ENCODE results near the gene ESYT2.

Gene ESYT2

DNA sequence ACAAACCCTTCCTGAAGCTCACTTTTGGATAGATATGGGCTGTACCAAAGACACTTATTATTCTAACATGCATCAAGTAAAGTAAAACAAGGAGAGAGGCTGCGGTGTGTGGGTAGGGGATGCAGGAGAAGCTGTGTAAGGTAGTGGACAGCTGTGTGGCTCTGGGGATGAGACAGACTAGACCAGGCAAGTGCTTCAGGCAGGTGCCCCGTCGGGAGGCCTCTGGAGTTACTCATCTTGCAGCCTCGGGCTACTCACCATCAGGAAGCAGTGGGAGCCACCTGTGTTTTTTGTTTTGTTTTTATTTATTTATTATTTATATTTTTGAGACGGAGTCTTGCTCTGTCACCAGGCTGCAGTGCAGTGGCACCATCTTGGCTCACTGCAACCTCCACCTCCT lies 75.4 kb downstream of the ESYT2 start:
- CTCF ChIA-PET, result interaction anchor here (0.7 to 2.8 kb wide), 2 partner anchors 16 to 223 kb away, joined by 3 to 8 read pairs; no protein-coding TSS in a partner anchor
- H3K27ac Mint-ChIP-seq, result no peak overlapping the region
- no peaks in the 10 kb centered on the region for H3K27me3 Mint-ChIP-seq
- H3K9me3 Mint-ChIP-seq, result no peaks in the 10 kb centered on the region
- no peak overlapping the region for H3K4me3 Mint-ChIP-seq
- H3K36me3 Mint-ChIP-seq, result peaks cover 53% of the 10 kb centered on the region
- no peak for DNase-seq
- H3K4me1 Mint-ChIP-seq, result no peaks in the 10 kb centered on the region

DNA sequence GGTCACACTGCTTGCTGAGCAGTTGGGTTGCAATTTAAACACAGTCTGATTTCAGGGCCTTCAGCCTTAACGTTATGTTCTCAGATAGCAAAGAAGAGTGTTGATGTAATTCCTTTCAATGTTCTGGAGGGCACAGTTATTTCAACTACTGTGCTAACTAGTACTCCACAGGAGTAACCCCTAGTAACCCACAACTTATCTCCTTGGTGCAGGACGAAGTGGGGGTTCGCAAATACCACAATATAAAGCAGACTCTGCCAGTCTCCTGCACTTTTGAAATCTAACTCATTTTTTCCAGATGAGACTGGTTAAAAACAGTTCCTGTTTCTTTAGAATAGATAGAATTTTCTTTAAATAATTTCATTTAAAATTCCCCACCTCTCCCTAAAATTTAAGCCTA lies 77.6 kb downstream of the ESYT2 start:
- H3K9me3 Mint-ChIP-seq, result no peaks in the 10 kb centered on the region
- H3K27me3 Mint-ChIP-seq, result no peaks in the 10 kb centered on the region
- H3K36me3 Mint-ChIP-seq, result peaks cover 50% of the 10 kb centered on the region
- H3K4me3 Mint-ChIP-seq, result no peak overlapping the region
- no peak overlapping the region for H3K27ac Mint-ChIP-seq
- DNase-seq, result no peak
- CTCF ChIA-PET, result no interaction called here
- no peaks in the 10 kb centered on the region for H3K4me1 Mint-ChIP-seq

DNA sequence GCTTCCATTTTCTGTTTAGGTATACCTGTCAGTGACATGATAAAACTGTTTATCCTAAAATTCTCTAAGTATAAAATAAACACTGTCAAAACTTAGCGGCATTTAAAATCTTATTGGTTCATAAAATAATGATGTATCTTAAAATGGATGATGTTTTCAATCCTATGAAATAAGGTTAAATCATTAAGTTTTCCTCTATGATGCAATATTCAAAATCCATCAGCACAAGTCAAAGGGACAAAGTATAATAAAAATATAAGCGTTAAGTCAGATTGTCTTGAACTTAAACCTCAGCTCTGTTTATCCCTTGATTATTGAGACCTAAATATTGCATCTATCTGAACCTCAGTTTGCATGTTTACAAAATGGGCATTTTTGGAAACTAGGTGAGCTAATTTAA lies 78.1 kb downstream of the ESYT2 start:
- DNase-seq, result no peak
- H3K4me1 Mint-ChIP-seq, result no peaks in the 10 kb centered on the region
- no peak overlapping the region for H3K27ac Mint-ChIP-seq
- H3K27me3 Mint-ChIP-seq, result no peaks in the 10 kb centered on the region
- no peak overlapping the region for H3K4me3 Mint-ChIP-seq
- H3K9me3 Mint-ChIP-seq, result no peaks in the 10 kb centered on the region
- CTCF ChIA-PET, result no interaction called here
- peaks cover 53% of the 10 kb centered on the region for H3K36me3 Mint-ChIP-seq

DNA sequence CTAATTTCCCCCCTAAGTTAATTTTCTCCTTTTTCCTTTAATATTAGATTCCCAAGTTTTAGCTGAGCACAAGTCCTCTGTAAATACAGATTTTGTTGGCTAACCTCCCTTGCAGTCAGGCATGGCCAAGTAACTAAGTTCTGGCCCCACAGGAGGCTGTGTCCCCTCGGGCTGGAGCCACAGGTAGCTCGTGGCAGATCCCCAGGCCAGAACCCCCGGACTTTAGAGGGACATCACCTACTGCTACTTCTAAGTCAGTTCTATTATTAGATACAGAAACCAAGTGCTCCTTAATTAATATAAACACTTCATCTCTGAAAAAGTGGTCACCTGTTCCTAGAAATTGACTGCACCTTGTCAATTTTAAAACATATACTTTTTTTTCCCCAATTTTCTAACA lies 78.6 kb downstream of the ESYT2 start:
- CTCF ChIA-PET, result no interaction called here
- Mint-ChIP-seq H3K9me3 (no peaks in the 10 kb centered on the region), H3K27me3 (no peaks in the 10 kb centered on the region), H3K36me3 (peaks cover 55% of the 10 kb centered on the region), H3K4me1 (no peaks in the 10 kb centered on the region), H3K4me3 (no peak overlapping the region), H3K27ac (no peak overlapping the region)
- no peak for DNase-seq

DNA sequence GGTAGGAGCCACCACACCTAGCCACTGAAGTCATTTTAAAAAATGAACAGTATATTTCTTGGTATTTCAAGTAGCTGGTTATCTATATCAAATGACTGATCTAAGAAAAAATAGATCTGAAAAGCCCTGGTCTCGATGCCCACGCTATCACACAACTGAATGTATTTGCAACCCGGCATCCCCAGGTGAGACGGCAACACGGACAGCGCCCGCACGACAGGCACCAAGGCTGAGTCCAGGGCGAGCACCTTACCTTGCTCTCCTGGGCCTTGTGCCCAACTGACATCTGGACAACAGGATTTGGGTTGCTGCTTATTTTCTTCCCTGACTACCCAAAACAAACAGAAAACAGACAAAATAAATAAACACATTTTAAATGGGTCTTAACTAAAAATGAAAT lies 79.9 kb downstream of the ESYT2 start:
- H3K27ac Mint-ChIP-seq, result no peak overlapping the region
- CTCF ChIA-PET, result no interaction called here
- no peaks in the 10 kb centered on the region for H3K27me3 Mint-ChIP-seq
- no peak overlapping the region for H3K4me3 Mint-ChIP-seq
- H3K36me3 Mint-ChIP-seq, result peaks cover 51% of the 10 kb centered on the region
- H3K4me1 Mint-ChIP-seq, result no peaks in the 10 kb centered on the region
- H3K9me3 Mint-ChIP-seq, result no peaks in the 10 kb centered on the region
- DNase-seq, result no peak

DNA sequence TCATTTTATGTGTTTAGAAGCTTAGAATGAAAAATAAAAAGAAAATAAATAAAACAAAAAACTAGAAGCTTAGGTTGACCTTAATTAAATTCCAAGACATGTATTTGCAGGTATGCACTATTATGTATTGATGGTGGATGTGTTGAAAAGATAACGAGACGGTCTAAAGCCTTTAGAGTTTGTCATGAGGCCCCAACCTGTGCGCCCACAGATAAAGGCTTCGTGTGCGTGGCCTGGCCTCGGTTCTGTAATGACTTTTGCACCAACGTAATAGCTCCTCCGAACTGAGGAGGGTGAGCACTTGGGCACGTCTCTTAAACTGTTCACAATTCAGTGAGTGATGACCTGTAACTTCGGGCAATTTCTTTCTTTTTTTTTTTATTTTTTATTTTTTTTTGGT lies 81.0 kb downstream of the ESYT2 start:
- CTCF ChIA-PET, result interaction anchor here (1.1 kb wide), 1 partner anchor 112 kb away, joined by 4 read pairs; no protein-coding TSS in a partner anchor
- DNase-seq, result no peak
- H3K4me1 Mint-ChIP-seq, result no peaks in the 10 kb centered on the region
- H3K36me3 Mint-ChIP-seq, result peaks cover 53% of the 10 kb centered on the region
- H3K4me3 Mint-ChIP-seq, result no peak overlapping the region
- H3K27me3 Mint-ChIP-seq, result no peaks in the 10 kb centered on the region
- no peaks in the 10 kb centered on the region for H3K9me3 Mint-ChIP-seq
- no peak overlapping the region for H3K27ac Mint-ChIP-seq

DNA sequence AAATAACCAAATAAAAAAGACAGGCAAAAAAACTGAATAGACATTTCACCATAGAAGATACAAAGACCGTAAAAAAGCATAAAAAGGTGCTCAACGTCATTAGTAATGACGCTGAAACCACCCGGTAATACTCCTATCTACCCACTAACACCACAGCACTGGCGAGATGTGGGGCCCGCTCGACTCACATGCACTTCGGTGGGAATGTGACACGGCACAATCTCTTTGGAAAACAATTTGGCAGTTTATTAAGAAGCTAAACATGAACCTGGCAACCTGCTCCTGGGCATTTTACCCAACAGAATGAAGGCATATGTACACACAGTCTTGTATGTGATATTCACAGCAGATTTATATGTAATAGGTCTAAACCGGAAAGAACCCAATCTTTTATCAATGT lies 81.9 kb downstream of the ESYT2 start:
- CTCF ChIA-PET, result no interaction called here
- no peaks in the 10 kb centered on the region for H3K4me1 Mint-ChIP-seq
- no peak overlapping the region for H3K4me3 Mint-ChIP-seq
- H3K27me3 Mint-ChIP-seq, result no peaks in the 10 kb centered on the region
- H3K36me3 Mint-ChIP-seq, result peaks cover 56% of the 10 kb centered on the region
- H3K9me3 Mint-ChIP-seq, result no peaks in the 10 kb centered on the region
- no peak overlapping the region for H3K27ac Mint-ChIP-seq
- no peak for DNase-seq

DNA sequence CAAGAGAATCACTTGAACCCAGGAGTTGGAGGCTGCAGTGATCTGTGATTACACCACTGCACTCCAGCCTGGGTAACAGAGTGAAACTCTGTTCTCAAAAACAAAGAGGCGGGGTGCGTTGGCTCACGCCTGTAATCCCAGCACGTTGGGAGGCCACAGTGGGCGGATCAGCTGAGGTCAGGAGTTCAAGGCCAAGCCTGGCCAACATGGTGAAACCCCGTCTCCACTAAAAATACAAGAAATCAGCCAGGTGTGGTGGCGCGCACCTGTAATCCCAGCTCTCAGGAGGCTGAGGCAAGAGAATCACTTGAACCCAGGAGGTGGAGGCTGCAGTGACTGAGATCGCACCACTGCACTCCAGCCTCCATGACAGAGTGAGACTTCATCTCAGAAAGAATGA lies 82.4 kb downstream of the ESYT2 start:
- no peaks in the 10 kb centered on the region for H3K4me1 Mint-ChIP-seq
- no peak overlapping the region for H3K27ac Mint-ChIP-seq
- H3K4me3 Mint-ChIP-seq, result no peak overlapping the region
- no peak for DNase-seq
- H3K9me3 Mint-ChIP-seq, result no peaks in the 10 kb centered on the region
- H3K27me3 Mint-ChIP-seq, result no peaks in the 10 kb centered on the region
- CTCF ChIA-PET, result no interaction called here
- H3K36me3 Mint-ChIP-seq, result peaks cover 58% of the 10 kb centered on the region

DNA sequence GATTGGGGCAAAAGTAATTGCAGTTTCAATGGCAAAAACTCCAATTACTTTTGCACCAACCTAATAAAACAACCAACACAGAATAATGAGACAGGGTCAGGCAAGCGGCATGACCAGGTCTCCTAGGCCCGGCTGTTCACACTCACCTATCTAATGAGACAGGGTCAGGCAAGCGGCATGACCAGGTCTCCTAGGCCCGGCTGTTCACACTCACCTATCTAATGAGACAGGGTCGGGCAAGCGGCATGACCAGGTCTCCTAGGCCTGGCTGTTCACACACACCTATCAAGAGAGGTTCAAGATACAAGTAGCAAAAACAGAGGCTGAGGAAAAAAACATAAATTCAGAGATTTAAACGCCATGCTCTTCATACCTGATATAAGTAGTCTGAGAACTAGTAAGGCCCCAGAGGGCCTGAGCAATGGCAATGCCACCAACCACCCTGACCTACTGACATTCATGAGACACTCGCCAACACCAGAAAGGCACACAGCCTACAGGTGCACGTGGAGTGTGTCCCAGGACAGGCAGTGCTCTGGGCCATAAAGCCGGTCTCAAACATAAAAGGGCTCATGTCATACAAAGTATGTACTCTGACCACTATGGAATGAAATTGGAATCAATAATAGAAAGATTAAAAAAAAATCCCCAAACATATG lies 84.1 kb downstream of the ESYT2 start:
- Mint-ChIP-seq H3K9me3 (no peaks in the 10 kb centered on the region), H3K4me1 (no peaks in the 10 kb centered on the region), H3K4me3 (no peak overlapping the region), H3K27ac (no peak overlapping the region), H3K27me3 (no peaks in the 10 kb centered on the region), H3K36me3 (peaks cover 73% of the 10 kb centered on the region)
- CTCF ChIA-PET, result no interaction called here
- DNase-seq, result no peak

DNA sequence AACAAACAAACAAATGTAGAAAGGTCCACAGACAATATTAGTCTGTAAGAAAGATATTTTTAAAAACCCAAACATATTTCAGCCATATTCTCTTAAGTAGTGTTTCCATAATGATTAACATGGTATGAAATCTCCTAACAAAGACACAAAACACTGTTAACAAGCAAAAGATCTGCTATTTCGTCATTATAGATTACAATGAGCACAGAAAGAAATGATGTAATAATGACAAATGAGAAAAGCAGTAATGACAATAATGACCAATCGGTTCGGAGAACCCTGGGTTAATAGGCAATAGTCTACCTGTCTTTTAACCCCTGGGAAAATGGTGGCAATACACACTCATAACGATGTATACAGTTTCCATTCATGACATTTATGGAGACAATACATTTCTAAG lies 85.2 kb downstream of the ESYT2 start:
- no peaks in the 10 kb centered on the region for H3K9me3 Mint-ChIP-seq
- no peaks in the 10 kb centered on the region for H3K4me1 Mint-ChIP-seq
- no peak overlapping the region for H3K4me3 Mint-ChIP-seq
- H3K27me3 Mint-ChIP-seq, result no peaks in the 10 kb centered on the region
- H3K36me3 Mint-ChIP-seq, result peaks cover 73% of the 10 kb centered on the region
- CTCF ChIA-PET, result no interaction called here
- no peak overlapping the region for H3K27ac Mint-ChIP-seq
- DNase-seq, result no peak

DNA sequence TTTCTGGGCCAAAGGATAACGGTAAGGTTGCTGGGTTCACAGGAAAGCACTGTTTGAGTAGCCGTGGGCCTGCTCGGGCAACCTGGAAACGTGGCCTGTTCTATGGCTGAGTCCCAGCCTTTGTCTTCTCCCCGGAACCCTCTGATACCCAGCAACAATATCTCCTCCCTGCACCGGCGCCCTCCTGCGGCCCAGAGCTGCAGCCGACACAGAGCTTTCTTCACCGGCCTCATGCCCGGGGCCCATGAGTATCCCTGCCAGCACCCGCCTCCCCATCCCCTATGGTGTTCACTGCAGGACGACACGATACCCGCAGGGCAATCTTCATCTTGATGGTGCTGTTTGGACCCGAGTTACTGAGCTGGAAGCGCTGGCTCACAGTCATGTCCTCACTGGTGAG lies 86.1 kb downstream of the ESYT2 start:
- no peak for DNase-seq
- Mint-ChIP-seq H3K27me3 (no peaks in the 10 kb centered on the region), H3K36me3 (peaks cover 77% of the 10 kb centered on the region), H3K4me3 (no peak overlapping the region), H3K27ac (no peak overlapping the region), H3K4me1 (no peaks in the 10 kb centered on the region), H3K9me3 (no peaks in the 10 kb centered on the region)
- CTCF ChIA-PET, result no interaction called here

DNA sequence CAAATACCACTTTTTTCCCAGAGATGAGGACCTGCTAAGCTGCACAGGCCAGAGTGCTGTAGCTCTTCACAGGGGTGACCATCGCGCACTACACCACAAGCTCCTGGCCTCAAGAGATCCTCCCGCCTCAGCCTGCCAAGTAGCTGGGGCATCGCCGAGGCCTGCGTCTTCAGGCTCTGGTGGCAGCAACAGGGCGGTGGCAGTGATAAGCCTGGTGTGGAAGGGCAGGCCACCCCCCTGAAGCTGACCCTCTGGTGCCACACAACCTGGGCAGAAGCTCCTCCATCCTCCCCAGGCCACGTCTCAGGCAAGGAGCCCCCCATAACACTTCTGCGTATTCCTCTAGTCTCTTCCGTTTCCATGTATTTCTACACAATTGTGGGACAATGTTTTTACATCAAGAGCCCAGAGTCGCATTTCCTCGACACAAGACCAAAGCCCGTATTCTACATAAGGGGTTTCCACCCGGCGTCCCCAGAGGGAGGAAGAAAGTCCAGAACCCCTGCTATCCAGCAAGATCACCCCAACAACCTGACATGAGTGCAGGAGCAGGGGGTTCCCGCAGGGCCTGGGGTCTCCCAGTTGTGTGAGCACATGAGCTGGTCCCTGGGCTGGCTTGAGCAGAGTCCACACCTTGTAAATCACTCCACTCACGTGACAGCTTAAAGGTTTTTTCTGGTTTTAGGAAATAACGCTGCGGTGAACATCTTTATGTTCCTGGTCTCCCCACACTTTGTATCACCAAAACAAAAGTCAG lies 87.1 kb downstream of the ESYT2 start:
- Mint-ChIP-seq H3K4me1 (no peaks in the 10 kb centered on the region), H3K9me3 (no peaks in the 10 kb centered on the region), H3K4me3 (no peak overlapping the region), H3K27ac (no peak overlapping the region), H3K27me3 (no peaks in the 10 kb centered on the region), H3K36me3 (peaks cover 76% of the 10 kb centered on the region)
- CTCF ChIA-PET, result interaction anchor here (0.6 to 1.7 kb wide), 2 partner anchors 235 to 248 kb away, joined by 3 to 7 read pairs; no protein-coding TSS in a partner anchor
- DNase-seq, result no peak

DNA sequence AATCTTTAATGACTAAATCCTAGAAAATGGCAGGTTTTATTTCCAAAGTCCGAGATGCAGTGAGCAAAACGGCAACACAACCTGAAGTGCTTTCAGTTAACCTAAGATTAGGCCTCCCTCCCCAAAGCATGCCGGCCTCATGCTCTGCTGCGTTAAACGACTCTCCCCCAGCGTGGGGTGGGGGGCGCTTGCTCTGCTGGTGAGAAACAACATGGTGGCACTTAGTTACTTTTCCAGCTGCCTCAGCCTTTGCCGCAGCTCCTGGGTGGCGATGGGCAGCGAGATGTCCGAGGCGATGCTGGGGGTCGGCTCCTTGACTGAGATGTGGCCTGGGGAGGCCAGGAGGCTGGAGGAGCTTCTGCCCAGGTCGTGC lies 88.0 kb downstream of the ESYT2 start:
- no peak for DNase-seq
- Mint-ChIP-seq H3K27me3 (no peaks in the 10 kb centered on the region), H3K4me1 (no peaks in the 10 kb centered on the region), H3K36me3 (peaks cover 77% of the 10 kb centered on the region), H3K9me3 (no peaks in the 10 kb centered on the region), H3K27ac (no peak overlapping the region), H3K4me3 (no peak overlapping the region)
- CTCF ChIA-PET, result interaction anchor here (0.6 to 1.7 kb wide), 2 partner anchors 236 to 249 kb away, joined by 3 to 7 read pairs; no protein-coding TSS in a partner anchor

DNA sequence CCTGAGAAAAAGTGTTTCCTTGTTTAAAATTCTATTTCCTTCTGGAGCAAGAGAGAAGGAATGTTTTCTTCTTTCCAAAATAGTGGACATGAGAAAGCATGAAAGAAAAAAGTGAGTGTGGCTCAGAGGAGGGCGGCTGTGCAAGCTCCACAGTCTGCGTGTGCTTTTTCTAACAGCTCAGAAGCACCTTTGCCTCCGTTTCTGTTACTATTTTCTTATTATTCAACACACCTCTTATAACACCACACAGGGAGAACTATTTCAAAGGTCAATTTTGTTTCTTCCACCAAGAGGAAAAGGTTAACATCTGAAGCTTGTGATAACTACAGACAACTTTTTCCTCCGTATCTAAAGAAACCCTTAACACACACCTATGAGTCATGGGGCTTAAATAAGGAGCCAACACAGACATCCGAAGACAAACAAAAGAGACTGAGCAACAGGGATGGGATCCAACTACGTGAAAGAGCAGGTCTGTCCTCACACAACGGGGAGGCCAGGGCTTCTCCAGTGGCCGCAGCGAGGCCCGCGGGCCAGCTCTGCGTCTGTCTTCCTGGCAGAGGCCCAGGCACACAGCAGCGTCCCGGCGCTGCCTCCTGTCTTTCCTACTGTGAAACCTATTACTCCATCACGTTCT lies 88.5 kb downstream of the ESYT2 start:
- Mint-ChIP-seq H3K27me3 (no peaks in the 10 kb centered on the region), H3K4me3 (no peak overlapping the region), H3K36me3 (peaks cover 77% of the 10 kb centered on the region), H3K4me1 (no peaks in the 10 kb centered on the region), H3K27ac (no peak overlapping the region), H3K9me3 (no peaks in the 10 kb centered on the region)
- DNase-seq, result no peak
- CTCF ChIA-PET, result interaction anchor here (1.7 kb wide), 1 partner anchor 236 kb away, joined by 7 read pairs; no protein-coding TSS in a partner anchor
